MCF 10A (cell line): Measurements from ENCODE around the gene EQTN. TPM values are rescaled to one million over a fixed set of nuclear protein-coding genes. Genes with fewer than 3 reads are reported as not detected.
"Not testable (repeated sequence)": the region's sequence is repeated elsewhere in the genome, so short reads cannot be mapped to it uniquely, and the experiment has no call there.

Experiments used
- BruUV-seq: library from RNA; stranded (reverse); fragments of 400-500 nt; replicated peaks from 2 replicates; lab custom pipeline; 2021; lab: Mats Ljungman, UMichigan
- CTCF ChIA-PET: fragments of 300-600 bp; sonication (Branson Sonifier 250); formaldehyde crosslinking; extraction: SDS; loops from one replicate; lab custom pipeline; 2021; ENCODE audit warnings: antibody characterized with exemption, inconsistent platforms; lab: Yijun Ruan, JAX
- POLR2A ChIA-PET: fragments of 300-600, 350-650 bp; sonication (Branson Sonifier 250); formaldehyde crosslinking; extraction: SDS; loops from one replicate; lab custom pipeline; 2020; ENCODE audit warnings: antibody characterized with exemption, inconsistent platforms; lab: Yijun Ruan, JAX
- DNase-seq: peaks from one replicate; pipeline ENCODE4 v3.0.0-alpha.2; 2018; ENCODE audit not compliant: unreplicated experiment
- H3K27ac Mint-ChIP-seq: one replicate; pipeline ENCODE4 v1.8.0; 2022; ENCODE audit warnings: mild to moderate bottlenecking, low read depth, mixed read lengths; ENCODE audit not compliant: unreplicated experiment
- H3K27me3 Mint-ChIP-seq: one replicate; pipeline ENCODE4 v1.8.0; 2022; ENCODE audit warnings: mixed read lengths; ENCODE audit not compliant: insufficient read depth, unreplicated experiment
- H3K36me3 Mint-ChIP-seq: one replicate; pipeline ENCODE4 v1.8.0; 2022; ENCODE audit warnings: mild to moderate bottlenecking, moderate library complexity, mixed read lengths; ENCODE audit not compliant: insufficient read depth, unreplicated experiment
- H3K4me1 Mint-ChIP-seq: one replicate; pipeline ENCODE4 v1.8.0; 2022; ENCODE audit warnings: mixed read lengths; ENCODE audit not compliant: insufficient read depth, unreplicated experiment
- H3K4me3 Mint-ChIP-seq: one replicate; pipeline ENCODE4 v1.8.0; 2022; ENCODE audit warnings: mild to moderate bottlenecking, moderate library complexity, mixed read lengths; ENCODE audit not compliant: unreplicated experiment
- H3K9me3 Mint-ChIP-seq: one replicate; pipeline ENCODE4 v1.8.0; 2022; ENCODE audit warnings: mixed read lengths; ENCODE audit not compliant: unreplicated experiment
- intact Hi-C: fragments of 100-400 bp; cut with micrococcal nuclease; formaldehyde crosslinking; loops from 2 replicates; pipeline ENCODE4 v1.14.1; 2022
- total RNA-seq: library from RNA; stranded (reverse); gene quantifications from 2 replicates; pipeline ENCODE4 v1.2.3, GENCODE V29; 2022
- TF ChIP-seq, protein P1 (sequence below): fragments of 200-600 bp; IDR thresholded peaks from one replicate; pipeline ENCODE4 v1.8.0; 2022; ENCODE audit warnings: antibody characterized with exemption, mild to moderate bottlenecking; ENCODE audit not compliant: unreplicated experiment

Gene EQTN
- total RNA-seq, 1 experiment from 2014 or later, result not detected

DNA sequence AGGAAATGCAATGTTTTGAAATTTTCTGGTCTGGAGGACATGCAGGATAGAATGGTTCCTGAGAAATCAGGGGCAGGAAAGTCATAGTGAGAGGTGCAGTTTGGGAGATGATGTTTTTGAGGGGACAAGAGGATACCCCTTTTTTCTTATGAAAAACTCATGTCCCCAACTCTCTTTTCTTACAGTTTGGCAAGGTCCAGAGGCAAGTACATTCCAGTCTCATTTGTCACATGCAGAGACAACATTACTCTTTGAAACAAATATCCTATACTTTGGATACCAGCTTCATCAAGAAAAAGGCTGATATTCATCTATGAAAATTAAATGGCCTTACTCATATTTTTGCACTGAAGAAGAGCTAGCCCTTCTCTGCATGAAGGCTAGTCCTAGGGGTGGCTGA, 48.2 kb downstream of the EQTN start:
- TF ChIP-seq, protein P1, sequence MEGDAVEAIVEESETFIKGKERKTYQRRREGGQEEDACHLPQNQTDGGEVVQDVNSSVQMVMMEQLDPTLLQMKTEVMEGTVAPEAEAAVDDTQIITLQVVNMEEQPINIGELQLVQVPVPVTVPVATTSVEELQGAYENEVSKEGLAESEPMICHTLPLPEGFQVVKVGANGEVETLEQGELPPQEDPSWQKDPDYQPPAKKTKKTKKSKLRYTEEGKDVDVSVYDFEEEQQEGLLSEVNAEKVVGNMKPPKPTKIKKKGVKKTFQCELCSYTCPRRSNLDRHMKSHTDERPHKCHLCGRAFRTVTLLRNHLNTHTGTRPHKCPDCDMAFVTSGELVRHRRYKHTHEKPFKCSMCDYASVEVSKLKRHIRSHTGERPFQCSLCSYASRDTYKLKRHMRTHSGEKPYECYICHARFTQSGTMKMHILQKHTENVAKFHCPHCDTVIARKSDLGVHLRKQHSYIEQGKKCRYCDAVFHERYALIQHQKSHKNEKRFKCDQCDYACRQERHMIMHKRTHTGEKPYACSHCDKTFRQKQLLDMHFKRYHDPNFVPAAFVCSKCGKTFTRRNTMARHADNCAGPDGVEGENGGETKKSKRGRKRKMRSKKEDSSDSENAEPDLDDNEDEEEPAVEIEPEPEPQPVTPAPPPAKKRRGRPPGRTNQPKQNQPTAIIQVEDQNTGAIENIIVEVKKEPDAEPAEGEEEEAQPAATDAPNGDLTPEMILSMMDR, result no peak
- Mint-ChIP-seq H3K27ac (peak overlapping the region; percentile 38), H3K27me3 (no peaks in the 10 kb centered on the region), H3K4me3 (no peak overlapping the region), H3K4me1 (peaks cover 15% of the 10 kb centered on the region), H3K9me3 (no peaks in the 10 kb centered on the region), H3K36me3 (no peaks in the 10 kb centered on the region)
- no TSS peak for BruUV-seq
- DNase-seq, result peak; percentile 12
- intact Hi-C loops, result no loop called here
- CTCF ChIA-PET, result interaction anchor here (0.6 to 2.9 kb wide), 16 partner anchors 10 to 266 kb away, joined by 3 to 14 read pairs (median 4); no protein-coding TSS in a partner anchor
- POLR2A ChIA-PET, result interaction anchor here (1.2 kb wide), 1 partner anchor 52 kb away, joined by 3 read pairs; no protein-coding TSS in a partner anchor

DNA sequence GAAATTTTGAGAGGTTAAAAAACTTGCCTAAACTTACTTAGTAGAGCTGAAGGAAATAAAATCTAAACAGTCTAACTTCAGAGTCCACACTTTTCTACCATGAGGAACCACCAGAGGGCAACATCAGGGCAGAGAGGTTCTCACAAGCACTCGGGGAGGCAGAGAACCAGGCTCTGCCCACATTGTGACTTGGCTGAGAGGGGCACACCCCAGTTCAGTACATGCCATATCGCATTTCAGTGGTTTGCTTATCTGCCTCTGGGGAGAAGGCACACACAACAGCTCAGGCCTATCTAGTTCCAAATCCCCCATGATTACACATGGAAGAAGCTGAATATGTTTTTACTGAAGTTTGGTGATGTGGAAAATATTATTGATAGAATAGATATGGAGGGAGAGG, 49.2 kb downstream of the EQTN start:
- CTCF ChIA-PET, result interaction anchor here (0.5 to 2.9 kb wide), 24 partner anchors 9 to 1923 kb away, joined by 3 to 14 read pairs (median 4); no protein-coding TSS in a partner anchor
- Mint-ChIP-seq H3K4me3 (no peak overlapping the region), H3K4me1 (peaks cover 15% of the 10 kb centered on the region), H3K27me3 (no peaks in the 10 kb centered on the region), H3K9me3 (no peaks in the 10 kb centered on the region), H3K27ac (peak overlapping the region; percentile 38), H3K36me3 (no peaks in the 10 kb centered on the region)
- intact Hi-C loops, result loop anchor here (1.0 kb wide), 1 partner anchor 29 kb away; no protein-coding TSS in a partner anchor
- TF ChIP-seq, protein P1, result peak; percentile 30
- peak; percentile 68 for DNase-seq
- POLR2A ChIA-PET, result interaction anchor here (0.7 to 0.9 kb wide), 2 partner anchors 122 to 1787 kb away, joined by 3 read pairs; no protein-coding TSS in a partner anchor
- no TSS peak for BruUV-seq

DNA sequence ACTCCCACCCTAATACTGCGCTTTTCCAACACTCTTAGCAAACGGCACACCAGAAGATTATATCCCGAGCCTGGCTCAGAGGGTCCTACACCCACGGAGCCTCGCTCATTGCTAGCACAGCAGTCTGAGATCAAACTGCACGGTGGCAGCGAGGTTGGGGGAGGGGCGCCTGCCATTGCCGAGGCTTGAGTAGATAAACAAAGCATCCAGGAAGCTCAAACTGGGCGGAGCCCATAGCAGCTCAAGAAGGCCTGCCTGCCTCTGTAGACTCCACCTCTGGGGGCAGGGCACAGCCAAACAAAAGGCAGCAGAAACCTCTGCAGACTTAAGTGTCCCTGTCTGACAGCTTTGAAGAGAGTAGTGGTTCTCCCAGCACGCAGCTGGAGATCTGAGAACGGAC, 57.3 kb downstream of the EQTN start:
- peaks cover 16% of the 10 kb centered on the region for H3K9me3 Mint-ChIP-seq
- H3K4me3 Mint-ChIP-seq, CTCF ChIA-PET, H3K27ac Mint-ChIP-seq, intact Hi-C loops, H3K36me3 Mint-ChIP-seq, H3K4me1 Mint-ChIP-seq, H3K27me3 Mint-ChIP-seq, BruUV-seq, DNase-seq: not testable (repeated sequence)
- POLR2A ChIA-PET, result interaction anchor here (0.7 to 1.6 kb wide), 2 partner anchors 12 to 22 kb away, joined by 3 to 6 read pairs; no protein-coding TSS in a partner anchor

Other genes starting within 250 kb of the EQTN start
- 0.71 and 0.91 TPM in 2 replicates for gene TEK, start 187.9 kb downstream of the EQTN start, total RNA-seq
- gene IFNK, start 227.1 kb upstream of the EQTN start, total RNA-seq, result not detected in 2 replicates
- 2.2 and 3.7 TPM in 2 replicates for gene MOB3B, start 232.7 kb upstream of the EQTN start, total RNA-seq